ENCODE measurements around the gene YDJC.
"Not testable (repeated sequence)": the region's sequence is repeated elsewhere in the genome, so short reads cannot be mapped to it uniquely, and the experiment has no call there.

Gene YDJC

GRCh38 chr22:21650823-21651520, 21.1 kb upstream of the YDJC start:
- DNase-seq = no peak

GRCh38 chr22:21650280-21650679, 20.5 kb upstream of the YDJC start:
- no peak for DNase-seq

GRCh38 chr22:21646608-21647590, 17.1 kb upstream of the YDJC start:
- DNase-seq = peak; percentile 71

GRCh38 chr22:21645513-21645912, 15.7 kb upstream of the YDJC start:
- not testable (repeated sequence) for DNase-seq

- no peak for DNase-seq
These were observed 13.9 kb upstream of the YDJC start for GRCh38 chr22:21643533-21644357.

- DNase-seq = peak; percentile 48
These were observed 13.0 kb upstream of the YDJC start for GRCh38 chr22:21642584-21643448.

- peak; percentile 98 for DNase-seq
These were observed 12.2 kb upstream of the YDJC start, which contains the start of gene SDF2L1 for GRCh38 chr22:21641789-21642583. SDF2L1 (plus strand) TSS chr22:21642302; CDS start chr22:21642337, 35 bp downstream.

GRCh38 chr22:21641417-21641788, 11.6 kb upstream of the YDJC start:
- DNase-seq = peak; percentile 48

- no peak for DNase-seq
These were observed 11.0 kb upstream of the YDJC start for GRCh38 chr22:21640810-21641209.

- DNase-seq = no peak
These were observed 9.5 kb upstream of the YDJC start for GRCh38 chr22:21639359-21639758.

GRCh38 chr22:21637450-21637849, 7.6 kb upstream of the YDJC start:
- DNase-seq = not testable (repeated sequence)

GRCh38 chr22:21636629-21637218, 6.9 kb upstream of the YDJC start:
- no peak for DNase-seq

GRCh38 chr22:21635771-21636510, 6.1 kb upstream of the YDJC start:
- no peak for DNase-seq

GRCh38 chr22:21634844-21635243, 5.0 kb upstream of the YDJC start:
- DNase-seq = no peak

GRCh38 chr22:21634081-21634480, 4.3 kb upstream of the YDJC start:
- DNase-seq = no peak

GRCh38 chr22:21633481-21633880, 3.7 kb upstream of the YDJC start:
- no peak for DNase-seq

- no peak for DNase-seq
These were observed 3.1 kb upstream of the YDJC start for GRCh38 chr22:21632931-21633330.

- DNase-seq = no peak
These were observed 2.5 kb upstream of the YDJC start, which contains the start of gene CCDC116 for GRCh38 chr22:21632237-21632895. CCDC116 (plus strand) TSS chr22:21632760; CDS start chr22:21633182, 422 bp downstream.

GRCh38 chr22:21631025-21631424, 1.2 kb upstream of the YDJC start:
- DNase-seq = no peak

Measured in HCEC 1CT (cell line).